NOMO-1 (cell line): ENCODE data around the gene UTY.
"Not testable (repeated sequence)": the region's sequence is repeated elsewhere in the genome, so short reads cannot be mapped to it uniquely, and the experiment has no call there.

Experiments used
- DNase-seq, 2 experiments: peaks; one replicate each; lab custom pipeline; 2025; ENCODE audit not compliant: unreplicated experiment in 2 of 2; lab: John Stamatoyannopoulos, UW

Gene UTY

GRCh38 chrY:13312966-13313365, 166.9 kb downstream of the UTY start:
- no peak for DNase-seq

- DNase-seq = no peak
Observed at GRCh38 chrY:13307959-13308358, 171.9 kb downstream of the UTY start.

- DNase-seq = no peak
Observed at GRCh38 chrY:13300795-13301194, 179.0 kb downstream of the UTY start.

GRCh38 chrY:13299411-13299810, 180.4 kb downstream of the UTY start:
- DNase-seq = no peak

- no peak for DNase-seq
Observed at GRCh38 chrY:13296176-13296890, 183.5 kb downstream of the UTY start.

GRCh38 chrY:13295026-13295425, 184.8 kb downstream of the UTY start:
- no peak for DNase-seq

- no peak for DNase-seq
Observed at GRCh38 chrY:13291199-13291598, 188.6 kb downstream of the UTY start.

- DNase-seq = not testable (repeated sequence)
Observed at GRCh38 chrY:13282151-13283054, 197.4 kb downstream of the UTY start.

- DNase-seq = no peak
Observed at GRCh38 chrY:13279561-13279960, 200.3 kb downstream of the UTY start.

GRCh38 chrY:13271706-13272105, 208.1 kb downstream of the UTY start:
- no peak for DNase-seq

GRCh38 chrY:13253941-13254440, 225.8 kb downstream of the UTY start:
- DNase-seq = not testable (repeated sequence)

GRCh38 chrY:13250421-13250820, 229.4 kb downstream of the UTY start:
- DNase-seq = no peak

- no peak for DNase-seq
Observed at GRCh38 chrY:13243716-13244115, 236.1 kb downstream of the UTY start.

GRCh38 chrY:13233901-13234300, 245.9 kb downstream of the UTY start:
- DNase-seq = no peak

GRCh38 chrY:13233118-13233517, 246.7 kb downstream of the UTY start:
- no peak for DNase-seq

GRCh38 chrY:13227354-13227953, 252.4 kb downstream of the UTY start:
- no peak for DNase-seq

GRCh38 chrY:13210961-13211646, 268.7 kb downstream of the UTY start:
- DNase-seq = no peak

GRCh38 chrY:13205214-13205613, 274.6 kb downstream of the UTY start:
- DNase-seq = no peak
